Fibroblast of skin of abdomen (primary cell): ENCODE results near the gene SPATA24.
A peak's percentile ranks its signal among the peaks of the same experiment; 100 is the strongest.
"Not testable (repeated sequence)": the region's sequence is repeated elsewhere in the genome, so short reads cannot be mapped to it uniquely, and the experiment has no call there.

Experiments used
- DNase-seq: peaks from one replicate; pipeline ENCODE4 v3.0.0-alpha.2; 2013

The SPATA24 gene

GRCh38 chr5:139394654-139395566, 9.0 kb downstream of the SPATA24 start, which contains the start of gene PROB1:
Gene PROB1 (minus strand): TSS chr5:139395104. CDS start chr5:139395081, 23 bp downstream.
- no peak for DNase-seq

GRCh38 chr5:139394123-139394653, 9.7 kb downstream of the SPATA24 start:
- peak; percentile 30 for DNase-seq

GRCh38 chr5:139393497-139394122, 10.3 kb downstream of the SPATA24 start:
- no peak for DNase-seq

DNA sequence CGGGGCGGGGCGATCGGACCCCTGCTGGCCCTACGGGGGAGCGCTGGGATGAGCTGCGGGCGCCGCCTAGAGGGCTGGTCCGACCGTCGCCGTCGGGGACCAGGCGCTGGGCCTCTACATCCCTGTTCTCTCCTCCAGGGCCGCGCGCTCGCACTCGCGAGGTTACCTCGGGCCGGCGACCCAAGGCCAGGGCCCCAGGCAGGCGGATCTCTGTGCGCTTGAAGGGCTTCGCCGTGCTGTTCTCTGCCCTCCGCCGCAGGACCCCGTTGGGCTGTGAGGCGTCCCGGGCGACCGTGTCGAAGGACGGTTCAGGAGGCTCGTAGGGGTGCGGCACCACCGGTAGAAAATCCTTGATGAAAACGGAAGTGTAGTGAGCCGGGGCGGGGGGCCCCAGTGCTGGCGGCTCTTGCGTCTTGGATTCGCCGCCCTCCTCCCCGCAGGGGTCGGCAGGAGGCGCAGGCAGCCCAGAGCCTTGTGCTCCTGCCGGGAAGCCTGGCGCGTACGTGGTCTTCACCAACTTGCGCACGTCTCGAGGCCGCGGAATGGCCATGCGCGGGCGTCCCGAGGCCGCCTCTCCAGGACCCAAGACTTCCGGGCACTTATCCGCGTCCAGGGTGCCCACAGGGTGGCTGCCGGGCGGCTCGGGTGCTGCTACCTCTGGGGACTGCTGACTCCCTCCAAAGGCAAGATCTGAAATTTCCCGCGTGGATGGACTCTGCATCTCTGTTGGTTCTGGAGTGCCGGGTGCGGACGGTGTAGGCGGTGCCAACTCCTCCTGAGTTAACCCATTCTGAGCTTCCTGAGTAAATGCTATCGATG, 11.0 kb downstream of the SPATA24 start:
- DNase-seq: peak; percentile 54

DNA sequence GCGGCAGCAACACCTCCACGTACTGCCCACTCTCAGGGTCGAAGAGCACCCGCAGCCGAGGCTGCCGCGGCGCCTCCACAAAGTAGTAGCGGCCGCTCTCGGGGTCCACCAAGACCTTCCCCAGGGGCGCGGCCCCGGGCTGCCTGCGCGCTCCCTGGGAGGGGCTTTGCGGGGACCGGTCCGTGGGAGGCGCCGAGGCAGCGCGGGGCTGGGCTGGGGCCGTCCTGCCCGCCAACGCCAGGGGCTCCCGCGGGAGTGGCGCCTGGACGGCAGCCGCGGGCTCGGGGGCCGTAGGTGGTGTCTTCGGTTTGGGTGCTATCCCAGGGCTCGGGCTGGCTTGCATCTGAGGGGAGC, 11.6 kb downstream of the SPATA24 start:
- DNase-seq: no peak

DNA sequence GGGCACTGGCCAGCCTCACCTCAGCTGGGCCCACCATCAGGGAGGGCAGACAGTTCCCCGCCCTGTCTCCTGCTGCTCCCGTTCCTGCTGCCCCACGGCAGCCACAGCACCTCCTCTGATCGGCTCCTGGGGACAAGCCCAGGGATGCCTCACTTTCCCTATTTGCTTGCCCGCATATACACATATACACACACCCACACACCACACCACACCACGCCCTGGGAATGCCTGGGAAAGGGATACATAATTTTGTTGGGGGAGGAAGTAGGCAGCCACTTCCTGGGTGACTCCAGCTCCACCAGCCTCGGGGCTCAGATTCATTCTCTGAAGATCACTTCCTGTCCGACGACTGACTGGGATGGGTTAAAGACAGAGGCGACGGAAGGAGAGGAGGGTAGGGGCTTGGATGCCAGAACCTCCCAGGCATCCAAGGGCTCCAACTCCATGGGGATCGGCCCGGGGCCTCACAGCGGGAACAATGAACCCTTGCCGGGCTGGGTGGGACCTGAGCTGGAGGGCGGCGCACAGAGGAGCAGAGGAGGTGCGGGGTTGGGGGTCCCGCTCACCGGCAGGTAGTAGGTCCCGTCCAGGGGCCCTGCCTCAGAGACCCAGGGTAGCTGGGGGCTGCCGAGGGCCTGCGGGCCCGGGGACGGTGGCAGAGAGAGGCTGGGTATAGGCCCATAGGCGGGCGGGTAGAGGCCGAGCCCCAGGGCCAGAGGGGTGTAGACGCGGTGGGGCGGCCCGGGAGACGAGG, 12.1 kb downstream of the SPATA24 start:
- DNase-seq: no peak

DNA sequence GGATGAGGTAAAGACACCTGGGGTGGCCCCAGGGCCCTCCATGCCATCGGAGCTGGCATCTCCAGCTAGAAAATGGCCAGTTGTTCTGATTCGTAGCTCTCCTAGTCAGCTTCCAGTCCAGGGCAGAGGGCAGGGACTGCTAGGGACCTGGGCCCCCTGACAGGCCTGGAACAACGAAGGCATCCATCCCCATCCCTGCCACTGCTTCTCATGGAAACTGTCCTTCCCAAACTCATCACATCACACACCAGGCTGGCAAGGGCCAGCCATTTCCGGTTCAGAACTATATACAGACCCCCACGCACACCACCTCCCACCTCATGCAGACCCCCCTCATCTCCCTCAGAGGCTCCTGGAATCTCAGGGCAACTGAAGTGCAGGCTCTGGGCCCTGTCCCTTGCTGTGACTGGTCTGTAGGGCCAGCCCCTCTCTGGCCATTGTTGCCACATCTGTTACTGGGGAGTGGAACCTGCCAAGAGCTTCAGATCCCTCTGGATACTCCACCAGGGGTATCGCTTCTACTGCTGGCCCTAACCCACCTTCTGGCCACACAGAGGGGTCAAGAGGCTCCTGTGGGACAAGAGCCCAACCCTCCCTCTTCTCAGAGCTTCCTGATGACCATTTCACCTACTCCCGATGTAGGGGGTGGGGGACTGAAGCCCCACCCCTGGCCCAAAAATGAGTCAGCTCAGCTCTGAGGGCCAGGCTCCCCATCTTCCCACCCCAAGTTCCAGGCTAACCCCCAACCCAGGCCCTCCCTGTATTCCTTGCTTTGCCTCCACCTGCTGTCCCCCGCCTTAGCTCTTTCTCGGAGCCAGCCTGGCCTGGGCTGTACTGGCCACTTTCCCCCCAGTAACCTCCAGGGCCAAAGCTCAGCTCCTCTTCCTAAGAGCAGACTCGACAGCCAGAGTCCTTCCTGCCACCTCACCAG, 13.0 kb downstream of the SPATA24 start:
- DNase-seq: no peak

DNA sequence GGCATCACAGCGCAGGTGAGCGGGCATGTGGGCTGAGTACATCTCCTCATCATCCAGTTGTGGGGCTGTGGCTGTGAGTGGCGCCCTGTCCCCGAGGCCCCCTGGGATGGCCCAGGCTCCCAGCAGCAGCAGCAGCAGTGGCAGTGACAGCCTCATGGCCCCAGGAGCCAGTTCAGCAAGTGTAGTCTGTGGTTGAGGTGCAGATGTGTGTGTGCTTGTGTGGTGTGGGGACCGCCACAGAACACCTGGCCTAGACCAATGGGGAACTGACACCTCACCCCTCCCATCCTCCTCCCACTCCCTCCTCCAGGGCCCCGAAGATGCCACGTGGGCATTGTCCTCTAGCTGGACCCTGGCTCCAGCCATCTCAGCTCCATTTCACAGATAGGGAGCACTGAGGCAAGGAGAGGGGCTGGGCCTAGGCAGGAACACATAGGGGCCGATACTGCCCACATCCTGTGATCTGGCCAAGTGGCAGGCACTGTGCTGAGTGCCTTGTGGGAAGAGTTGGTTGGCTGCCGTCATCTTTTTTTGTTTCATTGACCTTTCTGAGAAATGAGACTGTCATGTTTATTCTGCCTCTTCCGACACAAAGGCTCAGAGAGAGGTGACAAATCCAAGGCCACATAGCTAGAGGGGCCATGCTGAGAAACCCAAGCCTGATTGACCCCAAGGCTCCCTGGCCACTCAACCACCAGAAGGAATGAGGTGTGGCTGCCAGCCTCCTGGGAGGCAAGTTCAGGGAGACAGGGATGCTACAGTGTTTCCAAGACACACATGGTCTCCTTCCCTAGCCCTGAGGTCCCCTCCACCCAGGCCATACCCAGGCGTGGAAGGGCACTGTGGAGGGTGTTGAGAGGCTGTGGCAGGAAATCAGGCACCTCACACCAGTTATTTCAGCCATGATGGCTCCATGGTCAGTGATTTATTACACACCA, 13.9 kb downstream of the SPATA24 start, which contains the start of gene MZB1:
Gene MZB1, minus strand, starts transcription at position 213 of the 938 bp plus-strand sequence. Its CDS starts 57 bp downstream, at position 156.
- DNase-seq: no peak

GRCh38 chr5:139388198-139388821, 15.6 kb downstream of the SPATA24 start:
- DNase-seq: peak; percentile 28

- DNase-seq: no peak
These were observed 16.2 kb downstream of the SPATA24 start for GRCh38 chr5:139387611-139388197.

- DNase-seq: not testable (repeated sequence)
These were observed 16.9 kb downstream of the SPATA24 start for GRCh38 chr5:139386956-139387355.

- no peak for DNase-seq
These were observed 17.8 kb downstream of the SPATA24 start for GRCh38 chr5:139386050-139386438.

DNA sequence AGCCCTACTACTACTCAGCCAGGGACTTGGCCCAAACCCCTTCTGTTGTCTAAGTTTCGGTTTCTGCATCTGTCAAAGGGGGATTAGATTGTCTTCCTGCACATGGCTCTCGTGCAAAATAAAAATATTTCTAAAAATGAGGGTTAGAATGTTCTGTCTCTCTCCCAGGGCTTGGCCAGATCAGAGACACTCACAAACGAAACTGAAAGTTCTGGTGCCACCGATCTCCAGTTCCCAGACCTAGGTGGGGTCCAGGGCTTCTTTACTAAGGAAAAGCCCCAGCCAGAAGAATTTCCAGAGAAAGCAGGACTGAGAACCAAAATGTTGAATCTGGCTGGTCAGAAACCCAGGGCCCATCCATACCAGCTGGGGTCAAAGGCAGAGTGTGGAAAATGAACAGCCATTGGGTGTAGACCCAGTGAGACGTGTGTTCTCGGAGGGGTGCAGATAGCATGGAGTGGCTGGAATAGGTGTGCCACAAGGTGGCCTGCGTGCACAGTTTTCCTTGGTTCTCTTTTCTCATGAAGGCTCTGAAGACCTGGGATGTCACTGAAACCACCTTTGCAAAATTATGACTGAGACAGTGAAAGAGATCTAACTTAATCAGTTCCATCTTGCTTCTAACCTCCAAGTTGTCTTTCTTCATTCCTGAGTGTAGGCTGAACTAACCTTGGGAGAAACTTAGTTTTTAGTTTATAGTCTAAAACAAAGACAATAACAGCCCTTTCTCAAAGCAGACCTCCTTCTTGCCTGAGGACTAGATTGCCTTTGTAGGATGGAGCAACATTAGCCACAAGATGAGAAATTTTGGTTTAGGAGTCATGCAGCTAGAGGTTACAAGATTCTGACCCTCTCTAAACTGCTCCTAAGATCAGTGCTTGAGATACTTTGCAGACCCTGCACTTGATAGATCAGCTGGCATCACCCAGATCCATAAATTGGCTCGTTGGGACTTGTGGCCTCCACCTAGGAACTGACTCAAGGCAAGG, 18.5 kb downstream of the SPATA24 start:
- no peak for DNase-seq

DNA sequence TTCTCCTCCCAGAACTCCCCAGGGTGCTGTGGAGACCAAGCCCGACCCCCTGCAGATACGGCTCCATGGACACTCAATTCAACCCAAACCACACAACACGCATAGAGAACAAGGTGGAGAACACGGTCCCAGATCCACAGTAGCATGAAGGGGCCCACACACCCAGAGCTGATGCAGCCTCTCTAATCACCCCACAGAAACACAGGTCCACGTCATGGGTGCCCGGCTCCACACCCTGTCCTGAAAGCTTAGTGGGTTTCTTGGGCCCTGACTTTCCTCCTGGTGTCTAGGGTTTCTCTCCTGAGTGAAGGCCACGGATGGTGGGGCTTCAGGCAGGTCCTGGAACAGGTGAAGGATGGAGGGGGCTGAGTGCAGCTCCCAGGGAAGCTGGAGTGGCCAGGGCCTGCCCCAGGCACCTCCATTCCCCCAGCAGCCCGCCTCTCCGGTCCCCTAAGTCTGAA, 19.3 kb downstream of the SPATA24 start:
- DNase-seq: no peak

- no peak for DNase-seq
These were observed 19.8 kb downstream of the SPATA24 start for GRCh38 chr5:139383993-139384590.

GRCh38 chr5:139383275-139383992, 20.5 kb downstream of the SPATA24 start, which contains the start of gene SLC23A1:
Gene SLC23A1 (minus strand): TSS chr5:139383297. CDS start chr5:139383253, 44 bp downstream.
- DNase-seq: no peak
